Muscle of leg (tissue), 11 donors: ENCODE data around the gene TSSK3. TPM values are rescaled to one million over a fixed set of nuclear protein-coding genes. Genes with fewer than 3 reads are reported as not detected.
"Not testable (repeated sequence)": the region's sequence is repeated elsewhere in the genome, so short reads cannot be mapped to it uniquely, and the experiment has no call there.

ENCODE experiments used
- DNase-seq: peaks from one replicate; pipeline ENCODE4 v3.0.0; 2013
- H3K27ac ChIP-seq: one replicate; pipeline ENCODE4 v1.5.1; 2013; ENCODE audit warnings: mild to moderate bottlenecking, low read length, control low read depth
- H3K27me3 ChIP-seq: one replicate; pipeline ENCODE4 v1.6.1; 2013; ENCODE audit warnings: low read length; ENCODE audit not compliant: control insufficient read depth, insufficient read depth
- H3K36me3 ChIP-seq: one replicate; pipeline ENCODE4 v1.6.1; 2013; ENCODE audit warnings: low read length; ENCODE audit not compliant: control insufficient read depth, insufficient read depth
- H3K4me1 ChIP-seq: one replicate; pipeline ENCODE4 v1.6.1; 2013; ENCODE audit warnings: low read length; ENCODE audit not compliant: control insufficient read depth, insufficient read depth
- H3K4me3 ChIP-seq: one replicate; pipeline ENCODE4 v1.5.1; 2013; ENCODE audit warnings: low read length, control low read depth
- H3K9me3 ChIP-seq: replicated peaks from 2 replicates; pipeline ENCODE4 v1.6.1; 2013; ENCODE audit warnings: low read depth, low read length; ENCODE audit not compliant: control insufficient read depth
- WGBS: methylation state at CpG from one replicate; pipeline ENCODE4 v1.1.5; 2013; ENCODE audit warnings: missing lambda C conversion rate; ENCODE audit not compliant: insufficient coverage; 5-methylcytosine and 5-hydroxymethylcytosine counted together
- polyA plus RNA-seq, 8 donors: library from polyadenylated mRNA; unstranded; fragments of 120-200 nt; gene quantifications; one replicate each; pipeline versions ENCODE4 v1.2.1 to v1.2.3, GENCODE V29; 2013; ENCODE audit warnings: inconsistent platforms in 1 of 8, low replicate concordance in 1 of 8; ENCODE audit not compliant: insufficient read length in 8 of 8, insufficient read depth in 1 of 8
- total RNA-seq: library from RNA; stranded (reverse); fragments of 120-200 nt; gene quantifications from one replicate; pipeline ENCODE4 v1.2.4, GENCODE V29; 2013

Gene TSSK3
- total and polyA plus RNA-seq, 9 donors, result 0.55 to 3.6 (median 1.8) TPM

DNA sequence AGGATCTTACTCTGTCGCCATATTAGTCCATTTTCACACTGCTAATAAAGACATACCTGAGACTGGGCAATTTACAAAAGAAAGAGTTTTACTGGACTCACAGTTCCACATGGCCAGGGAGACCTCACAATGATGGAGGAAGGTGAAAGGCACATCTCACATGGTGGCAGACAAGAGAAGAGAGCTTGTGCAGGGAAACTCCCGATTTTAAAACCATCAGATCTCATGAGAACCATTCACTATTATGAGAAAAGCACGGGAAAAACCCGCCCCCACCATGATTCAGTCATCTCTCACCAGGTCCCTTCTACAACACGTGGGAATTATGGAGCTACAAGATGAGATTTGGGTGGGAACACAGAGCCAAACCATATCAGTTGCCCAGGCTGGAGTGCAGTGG lies 34.2 kb downstream of the TSSK3 start:
- not testable (repeated sequence) for H3K27ac ChIP-seq, H3K9me3 ChIP-seq, H3K27me3 ChIP-seq, H3K4me3 ChIP-seq, DNase-seq
- peaks cover 18% of the 10 kb centered on the region for H3K4me1 ChIP-seq
- H3K36me3 ChIP-seq, result peaks cover 18% of the 10 kb centered on the region
- WGBS, result no CpG with 5 or more reads among the region's 5 CpGs

GRCh38 chr1:32398401-32398800 lies 36.1 kb downstream of the TSSK3 start:
- H3K9me3 ChIP-seq, result no peaks in the 10 kb centered on the region
- 62% methylated on average over 2 of the region's 2 CpGs for WGBS
- DNase-seq, result no peak

GRCh38 chr1:32399843-32400242 lies 37.5 kb downstream of the TSSK3 start:
- peaks cover 8% of the 10 kb centered on the region for H3K4me1 ChIP-seq
- no peak for DNase-seq
- 85% methylated on average over 4 of the region's 4 CpGs for WGBS

More at GRCh38 chr1:32398401-32398800, 36.1 kb downstream of the TSSK3 start:
- Histone ChIP-seq H3K27ac (no peak overlapping the region), H3K4me1 (peaks cover 9% of the 10 kb centered on the region), H3K36me3 (peaks cover under 1% of the 10 kb centered on the region), H3K4me3 (no peak overlapping the region), H3K27me3 (no peaks in the 10 kb centered on the region)

GRCh38 chr1:32400876-32401631 lies 38.7 kb downstream of the TSSK3 start:
- Histone ChIP-seq H3K4me3 (no peak overlapping the region), H3K4me1 (peaks cover 4% of the 10 kb centered on the region), H3K27me3 (no peaks in the 10 kb centered on the region), H3K9me3 (no peaks in the 10 kb centered on the region), H3K36me3 (no peaks in the 10 kb centered on the region), H3K27ac (peak overlapping the region; percentile 32)
- WGBS, result 34% methylated on average over 11 of the region's 13 CpGs
- DNase-seq, result peak; percentile 89

More at GRCh38 chr1:32399843-32400242, 37.5 kb downstream of the TSSK3 start:
- Histone ChIP-seq H3K36me3 (no peaks in the 10 kb centered on the region), H3K27me3 (no peaks in the 10 kb centered on the region), H3K9me3 (no peaks in the 10 kb centered on the region), H3K27ac (no peak overlapping the region), H3K4me3 (no peak overlapping the region)

- Histone ChIP-seq H3K27me3 (no peaks in the 10 kb centered on the region), H3K4me1 (peaks cover 4% of the 10 kb centered on the region), H3K4me3 (no peak overlapping the region), H3K27ac (no peak overlapping the region), H3K36me3 (no peaks in the 10 kb centered on the region), H3K9me3 (no peaks in the 10 kb centered on the region)
- DNase-seq, result no peak
- no CpG with 5 or more reads among the region's 2 CpGs for WGBS
Observed at GRCh38 chr1:32404946-32405345, 42.6 kb downstream of the TSSK3 start.

GRCh38 chr1:32405672-32406467 lies 43.5 kb downstream of the TSSK3 start:
- H3K4me3 ChIP-seq, result no peak overlapping the region
- WGBS, result 100% methylated on average over 2 of the region's 4 CpGs
- H3K4me1 ChIP-seq, result peaks cover 3% of the 10 kb centered on the region
- H3K27me3 ChIP-seq, result no peaks in the 10 kb centered on the region
- H3K27ac ChIP-seq, result no peak overlapping the region
- no peaks in the 10 kb centered on the region for H3K36me3 ChIP-seq
- H3K9me3 ChIP-seq, result no peaks in the 10 kb centered on the region
- no peak for DNase-seq

DNA sequence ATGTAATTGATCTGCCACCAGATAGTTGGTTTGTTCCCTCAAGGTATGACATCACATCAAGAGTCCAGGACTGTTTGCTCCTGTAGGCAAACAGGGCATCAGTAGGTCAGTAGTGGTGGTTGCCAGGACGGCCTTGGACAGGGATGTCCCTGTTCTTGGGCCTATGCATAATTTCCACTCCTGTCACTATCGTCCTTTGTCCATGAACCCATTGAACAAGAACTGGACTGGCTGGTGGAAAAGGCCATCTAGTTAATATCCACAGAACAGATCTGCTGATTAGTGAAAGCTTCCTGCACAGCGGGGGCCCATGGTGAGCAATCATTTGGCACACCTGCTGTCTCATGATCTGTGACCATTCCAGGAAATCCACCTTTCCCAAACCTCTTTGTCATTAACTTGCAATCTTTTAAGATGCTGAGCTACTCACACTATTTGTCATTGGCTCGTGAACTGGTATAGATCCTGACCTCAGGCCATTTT lies 44.3 kb downstream of the TSSK3 start:
- Histone ChIP-seq H3K4me1 (no peaks in the 10 kb centered on the region), H3K36me3 (no peaks in the 10 kb centered on the region), H3K27ac (no peak overlapping the region), H3K4me3 (no peak overlapping the region), H3K27me3 (no peaks in the 10 kb centered on the region), H3K9me3 (no peaks in the 10 kb centered on the region)
- WGBS, result 93% methylated on average over 3 of the region's 4 CpGs
- DNase-seq, result no peak

DNA sequence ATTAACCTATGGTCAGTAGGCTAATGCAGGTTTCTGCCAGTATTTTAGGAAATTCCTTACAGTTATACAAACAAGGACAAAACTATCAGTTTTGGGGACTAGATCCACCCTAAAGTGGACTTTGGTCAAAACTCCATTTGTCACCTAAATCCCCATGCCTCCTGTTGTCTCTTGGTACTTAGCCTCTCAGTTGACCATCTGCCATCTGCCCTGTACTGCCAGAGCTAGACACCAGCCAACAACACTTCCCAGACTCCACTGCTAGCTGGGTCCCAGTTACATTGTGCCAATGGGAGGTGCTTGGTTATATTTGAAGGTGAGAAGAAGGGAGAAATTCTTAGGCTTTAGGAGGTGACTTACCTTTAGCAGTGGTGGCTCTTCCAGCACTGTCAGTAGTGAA lies 48.9 kb downstream of the TSSK3 start:
- Histone ChIP-seq H3K4me1 (no peaks in the 10 kb centered on the region), H3K27ac (no peak overlapping the region), H3K27me3 (no peaks in the 10 kb centered on the region), H3K9me3 (peaks cover 17% of the 10 kb centered on the region), H3K4me3 (no peak overlapping the region), H3K36me3 (no peaks in the 10 kb centered on the region)
- DNase-seq, result no peak

GRCh38 chr1:32413507-32414185 lies 51.3 kb downstream of the TSSK3 start:
- Histone ChIP-seq H3K27me3 (no peaks in the 10 kb centered on the region), H3K4me3 (no peak overlapping the region), H3K36me3 (no peaks in the 10 kb centered on the region), H3K27ac (no peak overlapping the region), H3K4me1 (no peaks in the 10 kb centered on the region), H3K9me3 (peaks cover 21% of the 10 kb centered on the region)
- DNase-seq, result peak; percentile 61
- 65% methylated on average over 8 of the region's 10 CpGs for WGBS
